Duodenal mucosa (tissue), 2 donors: Measurements from ENCODE around the gene SEMA4B.
A peak's percentile ranks its signal among the peaks of the same experiment; 100 is the strongest.

Experiments
- H3K27ac ChIP-seq: one replicate; pipeline ENCODE4 v1.7.0; 2013; ENCODE audit warnings: low read depth, low read length
- H3K27me3 ChIP-seq, 2 donors: one replicate each; pipeline ENCODE4 v1.7.0; 2013; ENCODE audit warnings: low read length in 2 of 2, control low read depth in 1 of 2; ENCODE audit not compliant: insufficient read depth in 2 of 2, control insufficient read depth in 1 of 2
- H3K36me3 ChIP-seq, 2 donors: one replicate each; pipeline ENCODE4 v1.7.0; 2013; ENCODE audit warnings: low read length in 2 of 2, control low read depth in 1 of 2; ENCODE audit not compliant: insufficient read depth in 2 of 2, control insufficient read depth in 1 of 2
- H3K4me1 ChIP-seq, 2 donors: one replicate each; pipeline ENCODE4 v1.7.0; 2013; ENCODE audit warnings: low read length in 2 of 2, control low read depth in 1 of 2; ENCODE audit not compliant: insufficient read depth in 2 of 2, control insufficient read depth in 1 of 2
- H3K4me3 ChIP-seq, 2 donors: one replicate each; pipeline ENCODE4 v1.7.0; 2013; ENCODE audit warnings: low read length in 2 of 2, low read depth in 1 of 2
- H3K9ac ChIP-seq, 2 donors: one replicate each; pipeline ENCODE4 v1.7.0; 2013; ENCODE audit warnings: low read length in 2 of 2, low read depth in 1 of 2
- H3K9me3 ChIP-seq, 2 donors: one replicate each; pipeline ENCODE4 v1.7.0; 2013; ENCODE audit warnings: low read length in 2 of 2, control low read depth in 1 of 2; ENCODE audit not compliant: control insufficient read depth in 1 of 2

SEMA4B gene

DNA sequence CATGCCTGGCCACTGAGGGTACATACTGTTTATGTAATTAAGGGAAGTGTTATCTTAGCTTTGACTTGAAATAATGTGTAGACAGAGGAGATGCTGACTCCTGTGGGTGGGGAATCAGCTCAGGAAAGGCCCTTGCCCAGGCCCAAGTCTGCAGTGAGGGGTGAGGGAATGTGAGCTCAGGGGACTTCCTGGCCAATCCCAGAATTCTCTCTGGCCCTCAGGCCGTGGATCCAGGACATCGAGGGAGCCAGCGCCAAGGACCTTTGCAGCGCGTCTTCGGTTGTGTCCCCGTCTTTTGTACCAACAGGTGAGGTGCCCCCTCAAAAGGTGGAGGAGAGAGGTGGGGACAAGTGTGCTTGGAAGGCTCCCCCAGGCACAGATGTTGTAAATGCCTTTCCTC is 26.2 kb downstream of the SEMA4B start:
- Histone ChIP-seq H3K4me3 (no peak overlapping the region), H3K36me3 (peaks cover 69 to 85% of the 10 kb centered on the region in 2 donors), H3K4me1 (peaks cover 33% of the 10 kb centered on the region in 2 donors)

DNA sequence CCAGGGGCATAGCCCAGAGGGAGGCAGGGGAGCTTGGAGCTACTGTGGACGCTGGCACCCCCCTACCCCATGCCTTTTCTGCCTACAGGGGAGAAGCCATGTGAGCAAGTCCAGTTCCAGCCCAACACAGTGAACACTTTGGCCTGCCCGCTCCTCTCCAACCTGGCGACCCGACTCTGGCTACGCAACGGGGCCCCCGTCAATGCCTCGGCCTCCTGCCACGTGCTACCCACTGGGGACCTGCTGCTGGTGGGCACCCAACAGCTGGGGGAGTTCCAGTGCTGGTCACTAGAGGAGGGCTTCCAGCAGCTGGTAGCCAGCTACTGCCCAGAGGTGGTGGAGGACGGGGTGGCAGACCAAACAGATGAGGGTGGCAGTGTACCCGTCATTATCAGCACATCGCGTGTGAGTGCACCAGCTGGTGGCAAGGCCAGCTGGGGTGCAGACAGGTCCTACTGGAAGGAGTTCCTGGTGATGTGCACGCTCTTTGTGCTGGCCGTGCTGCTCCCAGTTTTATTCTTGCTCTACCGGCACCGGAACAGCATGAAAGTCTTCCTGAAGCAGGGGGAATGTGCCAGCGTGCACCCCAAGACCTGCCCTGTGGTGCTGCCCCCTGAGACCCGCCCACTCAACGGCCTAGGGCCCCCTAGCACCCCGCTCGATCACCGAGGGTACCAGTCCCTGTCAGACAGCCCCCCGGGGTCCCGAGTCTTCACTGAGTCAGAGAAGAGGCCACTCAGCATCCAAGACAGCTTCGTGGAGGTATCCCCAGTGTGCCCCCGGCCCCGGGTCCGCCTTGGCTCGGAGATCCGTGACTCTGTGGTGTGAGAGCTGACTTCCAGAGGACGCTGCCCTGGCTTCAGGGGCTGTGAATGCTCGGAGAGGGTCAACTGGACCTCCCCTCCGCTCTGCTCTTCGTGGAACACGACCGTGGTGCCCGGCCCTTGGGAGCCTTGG is 27.0 kb downstream of the SEMA4B start:
- Histone ChIP-seq H3K9me3 (no peaks in the 10 kb centered on the region), H3K27me3 (no peaks in the 10 kb centered on the region), H3K4me3 (no peak overlapping the region), H3K27ac (no peak overlapping the region), H3K36me3 (peaks cover 66 to 77% of the 10 kb centered on the region in 2 donors), H3K9ac (no peak overlapping the region), H3K4me1 (peaks cover 34 to 41% of the 10 kb centered on the region in 2 donors)

More for the DNA sequence above, 26.2 kb downstream of the SEMA4B start:
- Histone ChIP-seq H3K9me3 (no peaks in the 10 kb centered on the region), H3K27ac (no peak overlapping the region), H3K27me3 (no peaks in the 10 kb centered on the region), H3K9ac (no peak overlapping the region)

DNA sequence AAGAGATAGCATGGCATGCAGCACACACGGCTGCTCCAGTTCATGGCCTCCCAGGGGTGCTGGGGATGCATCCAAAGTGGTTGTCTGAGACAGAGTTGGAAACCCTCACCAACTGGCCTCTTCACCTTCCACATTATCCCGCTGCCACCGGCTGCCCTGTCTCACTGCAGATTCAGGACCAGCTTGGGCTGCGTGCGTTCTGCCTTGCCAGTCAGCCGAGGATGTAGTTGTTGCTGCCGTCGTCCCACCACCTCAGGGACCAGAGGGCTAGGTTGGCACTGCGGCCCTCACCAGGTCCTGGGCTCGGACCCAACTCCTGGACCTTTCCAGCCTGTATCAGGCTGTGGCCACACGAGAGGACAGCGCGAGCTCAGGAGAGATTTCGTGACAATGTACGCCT is 27.8 kb downstream of the SEMA4B start:
- Histone ChIP-seq H3K27me3 (no peaks in the 10 kb centered on the region), H3K4me1 (peaks cover 34 to 41% of the 10 kb centered on the region in 2 donors), H3K9me3 (no peaks in the 10 kb centered on the region), H3K36me3 (peaks cover 58 to 69% of the 10 kb centered on the region in 2 donors), H3K9ac (no peak overlapping the region), H3K4me3 (no peak overlapping the region), H3K27ac (no peak overlapping the region)

- Histone ChIP-seq H3K4me1 (peaks cover 40 to 50% of the 10 kb centered on the region in 2 donors), H3K9me3 (no peaks in the 10 kb centered on the region), H3K9ac (peak overlapping the region; percentile 49 to 58), H3K27me3 (no peaks in the 10 kb centered on the region), H3K27ac (peak overlapping the region; percentile 70), H3K4me3 (peak overlapping the region in 1 of 2 donors; percentile 20), H3K36me3 (peaks cover 47 to 57% of the 10 kb centered on the region in 2 donors)
These were observed 29.0 kb downstream of the SEMA4B start for GRCh38 chr15:90230071-90230494.

GRCh38 chr15:90230610-90231009 is 29.5 kb downstream of the SEMA4B start:
- H3K9ac ChIP-seq: peak overlapping the region; percentile 49 to 58
- peaks cover 43 to 52% of the 10 kb centered on the region in 2 donors for H3K36me3 ChIP-seq
- H3K4me1 ChIP-seq: peaks cover 41 to 51% of the 10 kb centered on the region in 2 donors
- H3K4me3 ChIP-seq: peak overlapping the region; percentile 20 to 36
- H3K27me3 ChIP-seq: no peaks in the 10 kb centered on the region
- peak overlapping the region; percentile 70 for H3K27ac ChIP-seq
- no peaks in the 10 kb centered on the region for H3K9me3 ChIP-seq

- peaks cover 41 to 51% of the 10 kb centered on the region in 2 donors for H3K4me1 ChIP-seq
- peak overlapping the region; percentile 70 for H3K27ac ChIP-seq
- no peaks in the 10 kb centered on the region for H3K27me3 ChIP-seq
- peaks cover 40 to 51% of the 10 kb centered on the region in 2 donors for H3K36me3 ChIP-seq
- H3K9ac ChIP-seq: peak overlapping the region; percentile 49 to 95
- H3K4me3 ChIP-seq: peak overlapping the region; percentile 87 to 90
- H3K9me3 ChIP-seq: no peaks in the 10 kb centered on the region
These were observed 30.2 kb downstream of the SEMA4B start for GRCh38 chr15:90231028-90232017.

DNA sequence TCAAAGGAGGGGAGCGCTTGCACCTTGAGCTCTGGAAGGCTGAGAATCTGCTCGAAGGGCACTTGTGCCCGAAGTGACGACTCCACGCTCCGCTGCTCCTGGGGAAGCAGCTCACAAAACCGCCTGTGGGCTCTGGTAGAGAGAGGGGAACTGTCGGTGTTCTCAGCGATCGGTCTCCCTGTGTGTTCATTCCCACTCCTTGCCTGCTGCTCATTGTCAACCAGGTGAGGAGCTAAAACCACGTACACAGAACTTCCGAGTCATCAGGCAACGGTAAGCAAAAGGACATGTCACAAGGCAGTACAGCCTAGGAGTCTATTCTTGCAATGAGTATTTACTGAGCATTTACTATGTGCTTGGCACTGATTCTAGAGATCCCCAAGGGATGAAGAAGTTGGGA is 31.1 kb downstream of the SEMA4B start:
- Histone ChIP-seq H3K27ac (no peak overlapping the region), H3K9ac (peak overlapping the region; percentile 67 to 95), H3K4me3 (peak overlapping the region; percentile 87 to 90), H3K9me3 (no peaks in the 10 kb centered on the region), H3K4me1 (peaks cover 41 to 51% of the 10 kb centered on the region in 2 donors), H3K27me3 (no peaks in the 10 kb centered on the region), H3K36me3 (peaks cover 36 to 48% of the 10 kb centered on the region in 2 donors)

GRCh38 chr15:90232941-90233386 is 31.8 kb downstream of the SEMA4B start:
- Histone ChIP-seq H3K27ac (peak overlapping the region; percentile 96), H3K4me1 (peaks cover 41 to 51% of the 10 kb centered on the region in 2 donors), H3K9ac (peak overlapping the region; percentile 67 to 95), H3K4me3 (peak overlapping the region; percentile 87 to 90), H3K27me3 (no peaks in the 10 kb centered on the region), H3K9me3 (no peaks in the 10 kb centered on the region), H3K36me3 (peaks cover 28 to 48% of the 10 kb centered on the region in 2 donors)

DNA sequence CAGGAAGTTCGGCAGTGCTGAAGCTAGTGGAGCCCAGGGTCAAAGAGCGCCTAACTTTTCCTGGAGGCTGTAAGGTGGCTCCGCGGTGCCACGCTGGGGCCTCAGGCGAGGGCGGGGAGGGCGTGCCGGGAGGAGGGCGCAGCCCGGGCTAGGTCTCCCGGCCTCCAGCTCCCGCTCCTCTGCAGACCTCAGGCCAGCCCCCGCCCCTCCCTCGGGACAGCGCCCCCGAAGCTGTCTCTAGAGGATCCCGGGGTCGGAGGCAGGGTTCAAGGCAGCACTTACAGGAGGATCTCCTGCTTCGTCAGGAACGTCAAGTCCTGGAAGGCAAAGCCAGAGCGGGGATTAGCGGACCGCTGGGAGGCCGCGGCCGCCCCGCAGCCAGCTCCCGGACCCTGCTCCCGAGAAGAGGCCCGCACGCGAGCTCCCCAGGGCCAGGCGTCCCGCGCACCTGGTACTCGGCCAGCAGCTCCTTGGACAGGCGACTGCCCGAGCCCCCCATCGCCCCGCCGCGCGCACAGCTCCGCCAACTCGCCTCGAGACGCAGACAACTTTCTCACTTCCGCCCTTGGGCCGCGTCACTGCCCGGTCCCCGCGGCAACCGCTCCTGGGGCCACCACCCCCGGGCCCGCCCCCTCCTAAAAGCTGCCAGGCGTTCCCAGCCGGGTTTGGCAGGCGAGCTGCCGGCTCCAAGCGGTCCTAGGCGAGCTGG is 32.4 kb downstream of the SEMA4B start, which contains the start of gene CIB1:
CIB1 (minus strand) TSS at position 555 of the 709 bp plus-strand sequence; CDS start at position 499, 56 bp downstream.
- Histone ChIP-seq H3K9me3 (no peaks in the 10 kb centered on the region), H3K27ac (peak within 1 kb of the TSS; percentile 96), H3K36me3 (peaks cover 23 to 48% of the 10 kb centered on the region in 2 donors), H3K4me1 (peaks cover 41 to 51% of the 10 kb centered on the region in 2 donors), H3K9ac (peak within 1 kb of the TSS; percentile 86 to 95), H3K4me3 (peak within 1 kb of the TSS; percentile 88 to 90), H3K27me3 (no peaks in the 10 kb centered on the region)
